ENCODE results near the gene DNAJC1. TPM values are rescaled to one million over a fixed set of nuclear protein-coding genes. Genes with fewer than 3 reads are reported as not detected.

The DNAJC1 gene
- polyA plus RNA-seq, 1 donor from 2014 or later: 15.9 TPM

GRCh38 chr10:21753497-21754270, 249.8 kb downstream of the DNAJC1 start:
- H3K4me3 ChIP-seq (ENCODE audit: low read length): no peak overlapping the region
- H3K36me3 ChIP-seq (ENCODE audit: insufficient read depth, low read length): no peaks in the 10 kb centered on the region
- H4K20me1 ChIP-seq (ENCODE audit: insufficient read depth): no peaks in the 10 kb centered on the region
- H3K27ac ChIP-seq (ENCODE audit: low read length): no peak overlapping the region
- TF ChIP-seq CTCF (IDR thresholded peaks at IDR 0.05; ENCODE audit: poor library complexity, severe bottlenecking) (no peak), TAF1 (IDR thresholded peaks at IDR 0.05; ENCODE audit: low read depth) (no peak), EP300 (conservative IDR thresholded peaks at IDR 0.05; ENCODE audit: poor library complexity, severe bottlenecking) (no peak), REST (IDR thresholded peaks at IDR 0.05; ENCODE audit: borderline replicate concordance) (no peak), EZH2 (IDR thresholded peaks at IDR 0.05; ENCODE audit: borderline replicate concordance, insufficient read depth, low read length, poor library complexity, severe bottlenecking) (no peak), MXI1 (conservative IDR thresholded peaks at IDR 0.05; ENCODE audit: poor library complexity, severe bottlenecking) (no peak), SMC3 (conservative IDR thresholded peaks at IDR 0.05; ENCODE audit: poor library complexity) (no peak), RAD21 (conservative IDR thresholded peaks at IDR 0.05) (no peak), POLR2AphosphoS5 (IDR thresholded peaks at IDR 0.05) (no peak)
- no peak overlapping the region for H2AFZ ChIP-seq (ENCODE audit: low read depth, low read length)
- no peaks in the 10 kb centered on the region for H3K27me3 ChIP-seq (ENCODE audit: insufficient read depth, low read depth, low read length)
- H3K9me2 ChIP-seq (ENCODE audit: insufficient read depth, low read length): no peaks in the 10 kb centered on the region
- no peak overlapping the region for H3K9ac ChIP-seq (ENCODE audit: low read length)
- no peaks in the 10 kb centered on the region for H3K9me3 ChIP-seq (ENCODE audit: low read length)
- no peaks in the 10 kb centered on the region for H3K79me2 ChIP-seq (replicated peaks; ENCODE audit: insufficient read depth, low read length)
- no peaks in the 10 kb centered on the region for H3F3A ChIP-seq (ENCODE audit: insufficient read depth, low read length, poor library complexity, severe bottlenecking)
- no peak overlapping the region for H3K4me2 ChIP-seq (ENCODE audit: low read length)

DNA sequence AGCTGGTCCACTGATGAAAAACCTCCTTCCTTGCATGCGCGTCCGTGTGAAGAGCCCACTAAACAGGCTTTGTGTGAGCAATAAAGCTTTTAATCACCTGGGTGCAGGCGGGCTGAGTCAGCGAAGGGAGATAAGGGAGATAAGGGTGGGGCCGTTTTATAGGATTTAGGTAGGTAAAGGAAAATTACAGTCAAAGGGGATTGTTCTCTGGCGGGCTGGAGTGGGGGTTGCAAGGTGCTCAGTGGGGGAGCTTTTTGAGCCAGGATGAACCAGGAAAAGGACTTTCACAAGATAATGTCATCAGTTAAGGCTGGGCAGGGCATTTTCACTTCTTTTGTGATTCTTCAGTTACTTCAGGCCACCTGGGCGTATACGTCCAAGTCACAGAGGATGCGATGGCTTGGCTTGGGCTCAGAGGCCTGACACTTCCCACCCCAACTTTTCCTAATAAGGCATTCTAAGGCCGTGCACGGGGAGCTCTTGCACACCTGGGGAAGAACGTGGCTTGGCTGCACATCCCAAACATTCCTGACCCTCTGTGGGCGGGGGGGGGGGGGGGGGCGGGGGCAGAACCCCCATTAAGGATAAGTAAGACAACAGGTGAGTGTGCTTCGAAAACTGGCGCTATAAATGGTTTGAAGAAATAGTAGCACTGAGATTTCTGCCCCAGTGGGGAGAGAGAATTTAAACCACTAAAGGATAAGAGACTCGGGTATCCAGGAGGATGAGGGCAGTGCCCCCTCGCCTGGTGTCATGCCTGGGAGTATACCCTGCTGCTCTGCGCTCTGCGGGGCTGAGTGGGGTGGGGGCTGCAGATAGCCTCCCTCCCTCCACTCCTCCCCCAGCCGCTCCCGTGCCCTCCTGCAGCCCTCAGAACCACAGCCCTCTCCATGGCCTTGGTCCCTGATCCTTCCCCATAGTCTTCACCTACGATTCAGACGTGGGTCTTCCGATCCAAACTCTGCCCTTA, 251.9 kb downstream of the DNAJC1 start:
- Histone ChIP-seq H3K4me3 (ENCODE audit: low read length) (no peak overlapping the region), H3F3A (ENCODE audit: insufficient read depth, low read length, poor library complexity, severe bottlenecking) (no peaks in the 10 kb centered on the region), H3K9me2 (ENCODE audit: insufficient read depth, low read length) (no peaks in the 10 kb centered on the region), H2AFZ (ENCODE audit: low read depth, low read length) (no peak overlapping the region), H3K9ac (ENCODE audit: low read length) (no peak overlapping the region), H3K36me3 (ENCODE audit: insufficient read depth, low read length) (no peaks in the 10 kb centered on the region), H3K9me3 (ENCODE audit: low read length) (no peaks in the 10 kb centered on the region), H3K27me3 (ENCODE audit: insufficient read depth, low read depth, low read length) (no peaks in the 10 kb centered on the region), H3K4me2 (ENCODE audit: low read length) (no peak overlapping the region), H3K79me2 (replicated peaks; ENCODE audit: insufficient read depth, low read length) (no peaks in the 10 kb centered on the region), H3K27ac (ENCODE audit: low read length) (no peak overlapping the region), H4K20me1 (ENCODE audit: insufficient read depth) (no peaks in the 10 kb centered on the region)
- TF ChIP-seq TAF1 (IDR thresholded peaks at IDR 0.05; ENCODE audit: low read depth): no peak
- TF ChIP-seq MXI1 (conservative IDR thresholded peaks at IDR 0.05; ENCODE audit: poor library complexity, severe bottlenecking): no peak
- TF ChIP-seq CTCF (IDR thresholded peaks at IDR 0.05; ENCODE audit: poor library complexity, severe bottlenecking): no peak

All from neural cell (in vitro differentiated cells).